CD4-positive, alpha-beta T cell (primary cell): ENCODE results near the gene PRDM16. TPM values are rescaled to one million over a fixed set of nuclear protein-coding genes. Genes with fewer than 3 reads are reported as not detected.

Experiments
- ATAC-seq: fragments of 200-7000 bp; cut with Tn5 transposase; one replicate; pipeline ENCODE4 v1.10.0; 2022; ENCODE audit warnings: mild to moderate bottlenecking; ENCODE audit not compliant: poor library complexity
- CTCF ChIA-PET: fragments of 350-600 bp; sonication (Branson Sonifier 250); formaldehyde crosslinking; loops from one replicate; lab custom pipeline; 2021; ENCODE audit warnings: antibody characterized with exemption, inconsistent platforms; lab: Charles Lee
- POLR2A ChIA-PET: fragments of 350-600 bp; sonication (Branson Sonifier 250); formaldehyde crosslinking; loops from one replicate; lab custom pipeline; 2021; ENCODE audit warnings: antibody characterized with exemption, inconsistent platforms; lab: Charles Lee
- DNase-seq, 14 experiments: peaks; one replicate each; pipeline ENCODE4 v3.0.0-alpha.2; 2013 to 2020; ENCODE audit warnings: mixed read lengths in 2 of 14
- H3K27ac ChIP-seq, 2 donors: one replicate each; pipeline versions ENCODE4 v1.5.1 to v1.7.0; 2013; ENCODE audit warnings: low read length in 2 of 2, low read depth in 1 of 2, mild to moderate bottlenecking in 1 of 2
- H3K27me3 ChIP-seq, 2 experiments: 1 replicate in 1 of 2; 2 replicates in 1 of 2; pipeline versions ENCODE4 v1.6.1 to v1.7.0; 2013; ENCODE audit warnings: low read length in 2 of 2, control low read depth in 1 of 2, mild to moderate bottlenecking in 1 of 2, moderate library complexity in 1 of 2; ENCODE audit not compliant: insufficient read depth in 2 of 2, control insufficient read depth in 1 of 2
- H3K36me3 ChIP-seq: one replicate; pipeline ENCODE4 v1.6.1; 2013; ENCODE audit warnings: low read length, control low read depth; ENCODE audit not compliant: insufficient read depth
- H3K4me1 ChIP-seq: one replicate; pipeline ENCODE4 v1.6.1; 2013; ENCODE audit warnings: low read length, control low read depth; ENCODE audit not compliant: insufficient read depth
- H3K4me3 ChIP-seq: one replicate; pipeline ENCODE4 v1.5.1; 2013; ENCODE audit warnings: mild to moderate bottlenecking, low read length, moderate library complexity
- H3K9me3 ChIP-seq, 2 experiments: 1 replicate in 1 of 2; 2 replicates in 1 of 2; pipeline versions ENCODE4 v1.6.1 to v1.7.0; 2013; ENCODE audit warnings: low read length in 2 of 2, mild to moderate bottlenecking in 2 of 2, control low read depth in 1 of 2, moderate library complexity in 1 of 2; ENCODE audit not compliant: control insufficient read depth in 1 of 2, insufficient read depth in 1 of 2
- H3K27ac Mint-ChIP-seq: one replicate; pipeline ENCODE4 v1.8.0; 2020; ENCODE audit warnings: mixed read lengths
- H3K27me3 Mint-ChIP-seq: one replicate; pipeline ENCODE4 v1.8.0; 2021; ENCODE audit warnings: mixed read lengths
- H3K36me3 Mint-ChIP-seq: one replicate; pipeline ENCODE4 v1.8.0; 2021; ENCODE audit warnings: low read depth, mixed read lengths
- H3K4me1 Mint-ChIP-seq: one replicate; pipeline ENCODE4 v1.8.0; 2021; ENCODE audit warnings: low read depth, mixed read lengths
- H3K4me3 Mint-ChIP-seq: one replicate; pipeline ENCODE4 v1.8.0; 2020; ENCODE audit warnings: mild to moderate bottlenecking, mixed read lengths
- H3K9me3 Mint-ChIP-seq: one replicate; pipeline ENCODE4 v1.8.0; 2020; ENCODE audit warnings: mixed read lengths
- intact Hi-C, 2 experiments: fragments of 100-400 bp; cut with DNase I in 1 of 2; cut with micrococcal nuclease in 1 of 2; formaldehyde crosslinking; loops; one replicate each; pipeline versions ENCODE4 v1.15.1 to v1.9.0; 2023 to 2025; cut with DNase I, micrococcal nuclease
- total RNA-seq, 174 experiments: library from RNA in 2 of 174; stranded (reverse) in 2 of 174; gene quantifications; one replicate each; pipeline ENCODE4 v1.2.3 and lab custom pipeline; 2021 to 2026
- TF ChIP-seq, protein P1 (sequence below): fragments of 200-600 bp; IDR thresholded peaks from one replicate; pipeline ENCODE4 v1.8.0; 2022; ENCODE audit warnings: antibody characterized with exemption, mild to moderate bottlenecking

The PRDM16 gene
- total RNA-seq, 2 experiments from 2014 or later, result not detected

GRCh38 chr1:3287656-3288160, 218.7 kb downstream of the PRDM16 start:
- H3K36me3 ChIP-seq, result no peaks in the 10 kb centered on the region
- H3K9me3 ChIP-seq, result no peaks in the 10 kb centered on the region
- ChIA-PET POLR2A (no interaction called here), CTCF (no interaction called here)
- DNase-seq, result no peak
- no peaks in the 10 kb centered on the region for H3K4me1 ChIP-seq
- H3K27me3 ChIP-seq, result peaks cover 0 to 2% of the 10 kb centered on the region in 2 experiments
- Mint-ChIP-seq H3K27ac (no peak overlapping the region), H3K9me3 (no peaks in the 10 kb centered on the region), H3K36me3 (no peaks in the 10 kb centered on the region), H3K4me3 (no peak overlapping the region), H3K27me3 (peaks cover 4% of the 10 kb centered on the region), H3K4me1 (no peaks in the 10 kb centered on the region)
- ATAC-seq, result no peak
- intact Hi-C loops, result no loop called here
- TF ChIP-seq, protein P1, sequence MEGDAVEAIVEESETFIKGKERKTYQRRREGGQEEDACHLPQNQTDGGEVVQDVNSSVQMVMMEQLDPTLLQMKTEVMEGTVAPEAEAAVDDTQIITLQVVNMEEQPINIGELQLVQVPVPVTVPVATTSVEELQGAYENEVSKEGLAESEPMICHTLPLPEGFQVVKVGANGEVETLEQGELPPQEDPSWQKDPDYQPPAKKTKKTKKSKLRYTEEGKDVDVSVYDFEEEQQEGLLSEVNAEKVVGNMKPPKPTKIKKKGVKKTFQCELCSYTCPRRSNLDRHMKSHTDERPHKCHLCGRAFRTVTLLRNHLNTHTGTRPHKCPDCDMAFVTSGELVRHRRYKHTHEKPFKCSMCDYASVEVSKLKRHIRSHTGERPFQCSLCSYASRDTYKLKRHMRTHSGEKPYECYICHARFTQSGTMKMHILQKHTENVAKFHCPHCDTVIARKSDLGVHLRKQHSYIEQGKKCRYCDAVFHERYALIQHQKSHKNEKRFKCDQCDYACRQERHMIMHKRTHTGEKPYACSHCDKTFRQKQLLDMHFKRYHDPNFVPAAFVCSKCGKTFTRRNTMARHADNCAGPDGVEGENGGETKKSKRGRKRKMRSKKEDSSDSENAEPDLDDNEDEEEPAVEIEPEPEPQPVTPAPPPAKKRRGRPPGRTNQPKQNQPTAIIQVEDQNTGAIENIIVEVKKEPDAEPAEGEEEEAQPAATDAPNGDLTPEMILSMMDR, result no peak
- no peak overlapping the region for H3K27ac ChIP-seq
- no peak overlapping the region for H3K4me3 ChIP-seq

DNA sequence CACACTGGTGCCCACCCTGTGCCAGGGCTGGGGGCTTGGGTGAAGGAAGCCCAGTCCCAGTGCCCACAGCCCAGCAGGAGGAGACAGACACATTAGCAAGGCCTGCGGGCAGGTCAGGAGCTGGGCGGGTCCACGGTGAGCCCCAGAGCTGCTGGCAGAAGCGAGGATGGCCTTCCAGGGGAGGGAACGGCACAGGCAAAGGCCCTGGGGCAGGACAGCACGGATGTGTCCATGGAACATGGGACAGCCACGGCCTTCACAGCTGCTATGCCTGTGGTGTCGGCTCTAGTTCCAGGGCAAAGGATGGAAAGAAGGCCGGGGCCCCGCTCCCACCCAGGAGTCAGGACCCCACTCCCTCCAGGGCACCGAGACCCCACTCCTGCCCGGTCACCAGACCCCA, 220.5 kb downstream of the PRDM16 start:
- no peak overlapping the region for H3K4me3 Mint-ChIP-seq
- Histone ChIP-seq H3K27ac (no peak overlapping the region), H3K4me1 (no peaks in the 10 kb centered on the region), H3K36me3 (no peaks in the 10 kb centered on the region), H3K4me3 (no peak overlapping the region), H3K27me3 (peaks cover 0 to 2% of the 10 kb centered on the region in 2 experiments), H3K9me3 (no peaks in the 10 kb centered on the region)
- DNase-seq (no peak), ATAC-seq (no peak)
- POLR2A ChIA-PET, result no interaction called here
- no peak overlapping the region for H3K27ac Mint-ChIP-seq
- intact Hi-C loops, result no loop called here
- CTCF ChIA-PET, result no interaction called here
- H3K9me3 Mint-ChIP-seq, result no peaks in the 10 kb centered on the region
- H3K36me3 Mint-ChIP-seq, result no peaks in the 10 kb centered on the region
- no peaks in the 10 kb centered on the region for H3K4me1 Mint-ChIP-seq
- H3K27me3 Mint-ChIP-seq, result no peaks in the 10 kb centered on the region
- TF ChIP-seq, protein P1, result no peak

- H3K27ac Mint-ChIP-seq, result no peak overlapping the region
- no peak overlapping the region for H3K4me3 ChIP-seq
- H3K36me3 ChIP-seq, result no peaks in the 10 kb centered on the region
- no peaks in the 10 kb centered on the region for H3K27me3 Mint-ChIP-seq
- intact Hi-C loops, result no loop called here
- no peaks in the 10 kb centered on the region for H3K9me3 Mint-ChIP-seq
- ATAC-seq (no peak), DNase-seq (no peak)
- H3K36me3 Mint-ChIP-seq, result no peaks in the 10 kb centered on the region
- CTCF ChIA-PET, result no interaction called here
- no peaks in the 10 kb centered on the region for H3K4me1 ChIP-seq
- no peak overlapping the region for H3K4me3 Mint-ChIP-seq
- TF ChIP-seq, protein P1, result no peak
- POLR2A ChIA-PET, result no interaction called here
- no peak overlapping the region for H3K27ac ChIP-seq
- H3K9me3 ChIP-seq, result no peaks in the 10 kb centered on the region
- no peaks in the 10 kb centered on the region for H3K4me1 Mint-ChIP-seq
- H3K27me3 ChIP-seq, result no peaks in the 10 kb centered on the region
Measured at GRCh38 chr1:3290438-3290837, 221.4 kb downstream of the PRDM16 start.
